Heart left ventricle (tissue), 16 donors: Measurements from ENCODE around the gene ASMT. TPM values are rescaled to one million over a fixed set of nuclear protein-coding genes. Genes with fewer than 3 reads are reported as not detected.

Source experiments
- ATAC-seq, 4 donors: fragments of 200-7000 bp; cut with Tn5 transposase; one replicate each; pipeline ENCODE4 v1.9.1; 2020 to 2022; ENCODE audit warnings: moderate library complexity in 4 of 4, mild to moderate bottlenecking in 3 of 4, moderate number of reproducible peaks in 1 of 4
- DNase-seq, 5 donors: peaks; one replicate each; pipeline ENCODE4 v3.0.0-alpha.2; 2020
- H3K27ac ChIP-seq, 12 donors: fragments of 200-600 bp; sonication (generic) in 4 of 12; one replicate each; pipeline versions ENCODE4 v1.5.0 to v1.8.0; 2016 to 2022; ENCODE audit warnings: mild to moderate bottlenecking in 2 of 12
- H3K27me3 ChIP-seq, 9 donors: fragments of 200-600 bp; sonication (generic) in 2 of 9; one replicate each; pipeline versions ENCODE4 v1.5.1 to v1.8.0; 2016 to 2022; ENCODE audit warnings: mild to moderate bottlenecking in 3 of 9
- H3K36me3 ChIP-seq, 9 donors: fragments of 200-600 bp; sonication (generic) in 2 of 9; one replicate each; pipeline versions ENCODE4 v1.5.0 to v1.8.0; 2018 to 2022; ENCODE audit warnings: mild to moderate bottlenecking in 2 of 9
- H3K4me1 ChIP-seq, 12 donors: fragments of 200-600 bp; sonication (generic) in 4 of 12; one replicate each; pipeline versions ENCODE4 v1.5.0 to v1.8.0; 2016 to 2022; ENCODE audit warnings: mild to moderate bottlenecking in 3 of 12
- H3K4me3 ChIP-seq, 12 donors: fragments of 200-600 bp; sonication (generic) in 4 of 12; one replicate each; pipeline versions ENCODE4 v1.5.0 to v1.8.0; 2017 to 2022; ENCODE audit warnings: mild to moderate bottlenecking in 9 of 12, moderate library complexity in 4 of 12
- H3K9me3 ChIP-seq, 12 donors: fragments of 200-600 bp; sonication (generic) in 4 of 12; one replicate each; pipeline versions ENCODE4 v1.5.0 to v1.8.0; 2016 to 2022; ENCODE audit warnings: mild to moderate bottlenecking in 1 of 12
- CTCF ChIP-seq, 12 donors: fragments of 200-600 bp; sonication (generic) in 4 of 12; IDR thresholded peaks; one replicate each; pipeline versions ENCODE4 v1.5.0 to v1.8.0; 2018 to 2022; ENCODE audit warnings: antibody characterized with exemption in 12 of 12, mild to moderate bottlenecking in 5 of 12
- POLR2A ChIP-seq, 2 donors: fragments of 450-650 bp; IDR thresholded peaks; one replicate each; pipeline ENCODE4 v1.6.1; 2017; ENCODE audit warnings: antibody characterized with exemption in 2 of 2, mild to moderate bottlenecking in 2 of 2, moderate library complexity in 2 of 2
- WGBS, 4 donors: extraction: QIAGEN DNeasy Blood & Tissue Kit in 2 of 4; methylation state at CpG; one replicate each; pipeline versions ENCODE4 v1.1.5 to v1.1.7; 2013 to 2018; 5-methylcytosine and 5-hydroxymethylcytosine counted together
- intact Hi-C, 10 donors: fragments of 100-400 bp; cut with DNase I; formaldehyde crosslinking; loops; one replicate each; pipeline versions ENCODE4 v1.11.1 to v1.14.2; 2022
- polyA plus RNA-seq, 2 donors: library from polyadenylated mRNA; stranded (reverse); fragments of 200-250 nt; gene quantifications; one replicate each; pipeline ENCODE4 v1.2.3, GENCODE V29; 2013
- total RNA-seq, 9 donors: library from RNA; depleted of rRNA in 2 of 9; stranded (reverse); fragments of >200 nt in 2 of 9; fragmentation: NEBNext Ultra II Directional in 3 of 9; extraction: Animal tissue kit (Norgen Biotek cat#: 25700) in 3 of 9; gene quantifications; one replicate each; pipeline versions ENCODE4 v1.1.0 to v1.2.4, GENCODE V29; 2016 to 2023
- donor health status: ischemic (EF 13 %, LVEDD 7.1; RV severe dilation, severe dysfunction).
- donor health status: healthy with polysubstance abuse.
- donor health status: DM: no; HTN: yes; CAD: no.
- donor health status: DM: no; HTN: no; CAD: no.
- donor health status: ischemic (EF 25% LVEDD 6.9; RV normal size, moderate dysfunction).
- donor health status: ischemic (EF 25% LVEDD 5.7; RV mildly dilated, moderate dysfunction).
- donor health status: healthy.
- donor health status: DM: yes; HTN: yes; CAD: no.
- donor health status: ischemic (EF 35%, LVEDD 5.7; RV mildly dilated, moderate dysfunction).
- donor health status: nonischemic (EF 11% LVEDD 7.7; RV severe dilation, severe dysfunction).
- donor health status: DM: yes; HTN: yes; CAD: no.
- donor health status: PGD.
- donor health status: ischemic (EF 29% LVEDD 5.4; RV normal size, mild dysfunction).
- donor health status: nonischemic (EF 23%, LVEDD 6.1; RV moderate dilation, normal function).

ASMT gene
- total and polyA plus RNA-seq, 11 donors, result 0.11 TPM; not detected in 10

GRCh38 chrX:1656379-1656778 lies 41.5 kb downstream of the ASMT start:
- H3K27ac ChIP-seq, result no peak overlapping the region
- H3K36me3 ChIP-seq, result no peaks in the 10 kb centered on the region
- no peak for ATAC-seq
- WGBS, 4 donors, result 58 to 88% (median 78%) methylated on average over 13 to 14 of the region's 14 CpGs
- DNase-seq, result no peak
- no peak for TF ChIP-seq POLR2A (IDR thresholded peaks at IDR 0.05)
- no peak for TF ChIP-seq CTCF (IDR thresholded peaks at IDR 0.05)
- no peaks in the 10 kb centered on the region for H3K9me3 ChIP-seq
- H3K4me3 ChIP-seq, result no peak overlapping the region
- intact Hi-C loops, result loop anchor here in 1 of 10 donors (10.0 kb wide), 1 partner anchor 1158 kb away; no protein-coding TSS in a partner anchor
- peaks cover 0 to 3% (median 0%) of the 10 kb centered on the region in 9 donors for H3K27me3 ChIP-seq
- peaks cover 0 to 12% (median 6%) of the 10 kb centered on the region in 12 donors for H3K4me1 ChIP-seq

DNA sequence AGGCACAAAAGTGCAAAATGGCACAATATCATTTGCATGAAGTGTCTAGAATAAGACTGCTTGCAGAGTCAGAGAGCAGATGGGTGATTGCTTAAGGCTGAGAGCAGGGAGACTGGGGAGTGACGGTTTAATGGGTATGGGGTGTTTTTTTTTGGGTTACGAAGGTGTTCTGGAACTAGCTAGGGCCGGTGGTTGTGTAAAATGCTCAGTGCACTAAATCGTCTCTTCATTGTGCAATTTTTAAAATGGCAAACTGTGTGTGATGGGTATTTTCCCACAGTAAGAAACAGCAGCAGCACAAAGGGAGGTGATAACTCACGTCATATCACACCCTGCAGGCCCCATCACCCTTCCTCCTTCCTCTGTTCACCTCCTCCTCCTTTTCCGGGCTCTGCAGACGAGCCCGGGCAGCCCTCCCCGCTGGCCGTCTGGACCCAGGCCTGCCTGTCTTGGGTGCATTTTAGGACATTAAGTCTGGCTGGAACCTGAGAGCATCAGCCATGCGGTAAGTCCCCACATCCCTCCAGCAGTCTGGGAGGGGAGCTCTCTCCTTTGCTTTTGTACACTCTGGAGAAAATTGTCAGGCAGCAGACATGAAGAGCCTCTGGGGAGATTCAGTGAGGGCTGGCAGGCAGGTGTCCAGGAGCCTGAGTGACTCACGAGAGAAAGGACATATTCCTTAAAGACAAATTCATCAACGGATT lies 42.7 kb downstream of the ASMT start:
- 7 to 16% (median 12%) methylated on average over 13 of the region's 13 CpGs for WGBS, 4 donors

DNA sequence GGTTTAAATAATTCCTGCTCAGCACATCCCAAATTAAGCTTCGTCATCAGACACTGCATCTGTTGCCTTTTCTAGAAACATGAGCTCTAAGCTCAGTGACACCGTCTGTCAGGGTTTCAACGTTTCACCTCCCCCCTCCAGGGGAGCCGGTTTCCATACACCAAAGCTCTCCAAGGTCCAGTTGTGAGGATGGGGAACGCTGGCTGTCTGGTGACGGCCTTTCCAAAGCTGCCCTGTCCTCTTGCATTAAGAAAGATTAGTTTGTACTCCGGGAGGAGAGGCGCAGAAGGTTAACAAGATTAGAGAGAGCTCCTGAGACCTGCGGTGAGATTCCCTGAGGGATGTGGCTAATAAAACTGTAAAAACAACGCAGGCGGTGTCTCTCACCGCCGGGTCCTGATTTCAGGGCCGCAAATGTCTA lies 43.2 kb downstream of the ASMT start:
- no peaks in the 10 kb centered on the region for H3K36me3 ChIP-seq
- 26 to 30% (median 29%) methylated on average over 14 of the region's 14 CpGs for WGBS, 4 donors
- intact Hi-C loops, result loop anchor here in 1 of 10 donors (10.0 kb wide), 1 partner anchor 1157 kb away; no protein-coding TSS in a partner anchor
- no peak for TF ChIP-seq POLR2A (IDR thresholded peaks at IDR 0.05)
- no peak for TF ChIP-seq CTCF (IDR thresholded peaks at IDR 0.05)
- ATAC-seq (peak in 1 of 4 donors; percentile 7), DNase-seq (no peak)
- H3K9me3 ChIP-seq, result no peaks in the 10 kb centered on the region
- H3K27ac ChIP-seq, result peak overlapping the region in 1 of 12 donors; percentile 49
- peak overlapping the region in 2 of 12 donors; percentile 2 to 51 for H3K4me3 ChIP-seq
- H3K27me3 ChIP-seq, result peaks cover 0 to 3% (median 0%) of the 10 kb centered on the region in 9 donors
- peaks cover 0 to 12% (median 6%) of the 10 kb centered on the region in 12 donors for H3K4me1 ChIP-seq

More for the DNA sequence above, 42.7 kb downstream of the ASMT start:
- Histone ChIP-seq H3K4me1 (peaks cover 0 to 12% (median 6%) of the 10 kb centered on the region in 12 donors), H3K27ac (peak overlapping the region in 1 of 12 donors; percentile 49), H3K4me3 (peak overlapping the region in 3 of 12 donors; percentile 2 to 51 (median 19)), H3K27me3 (peaks cover 0 to 3% (median 0%) of the 10 kb centered on the region in 9 donors), H3K9me3 (no peaks in the 10 kb centered on the region), H3K36me3 (no peaks in the 10 kb centered on the region)
- intact Hi-C loops, result loop anchor here in 1 of 10 donors (10.0 kb wide), 1 partner anchor 1157 kb away; no protein-coding TSS in a partner anchor
- no peak for TF ChIP-seq CTCF (IDR thresholded peaks at IDR 0.05)
- no peak for TF ChIP-seq POLR2A (IDR thresholded peaks at IDR 0.05)
- ATAC-seq (peak in 3 of 4 donors; percentile 53 to 85 (median 55)), DNase-seq (peak in 2 of 5 donors; percentile 13 to 26)
